HEK293T (cell line): ENCODE measurements around the gene CHM.

Source experiments
- BHLHE40 ChIP-seq: fragments of 450-650 bp; IDR thresholded peaks from 2 replicates; pipeline ENCODE4 v1.6.1; 2016; ENCODE audit warnings: mild to moderate bottlenecking, moderate library complexity, borderline replicate concordance
- ELF4 ChIP-seq: fragments of 450-650 bp; IDR thresholded peaks from 2 replicates; pipeline ENCODE4 v1.6.1; 2017; ENCODE audit warnings: antibody characterized with exemption
- HDGF ChIP-seq: fragments of 450-650 bp; IDR thresholded peaks from 2 replicates; pipeline ENCODE4 v1.6.1; 2017; ENCODE audit warnings: antibody characterized with exemption, borderline replicate concordance
- NFRKB ChIP-seq: fragments of 450-650 bp; IDR thresholded peaks from 2 replicates; pipeline ENCODE4 v1.6.1; 2016; ENCODE audit warnings: mild to moderate bottlenecking, moderate library complexity

DNA sequence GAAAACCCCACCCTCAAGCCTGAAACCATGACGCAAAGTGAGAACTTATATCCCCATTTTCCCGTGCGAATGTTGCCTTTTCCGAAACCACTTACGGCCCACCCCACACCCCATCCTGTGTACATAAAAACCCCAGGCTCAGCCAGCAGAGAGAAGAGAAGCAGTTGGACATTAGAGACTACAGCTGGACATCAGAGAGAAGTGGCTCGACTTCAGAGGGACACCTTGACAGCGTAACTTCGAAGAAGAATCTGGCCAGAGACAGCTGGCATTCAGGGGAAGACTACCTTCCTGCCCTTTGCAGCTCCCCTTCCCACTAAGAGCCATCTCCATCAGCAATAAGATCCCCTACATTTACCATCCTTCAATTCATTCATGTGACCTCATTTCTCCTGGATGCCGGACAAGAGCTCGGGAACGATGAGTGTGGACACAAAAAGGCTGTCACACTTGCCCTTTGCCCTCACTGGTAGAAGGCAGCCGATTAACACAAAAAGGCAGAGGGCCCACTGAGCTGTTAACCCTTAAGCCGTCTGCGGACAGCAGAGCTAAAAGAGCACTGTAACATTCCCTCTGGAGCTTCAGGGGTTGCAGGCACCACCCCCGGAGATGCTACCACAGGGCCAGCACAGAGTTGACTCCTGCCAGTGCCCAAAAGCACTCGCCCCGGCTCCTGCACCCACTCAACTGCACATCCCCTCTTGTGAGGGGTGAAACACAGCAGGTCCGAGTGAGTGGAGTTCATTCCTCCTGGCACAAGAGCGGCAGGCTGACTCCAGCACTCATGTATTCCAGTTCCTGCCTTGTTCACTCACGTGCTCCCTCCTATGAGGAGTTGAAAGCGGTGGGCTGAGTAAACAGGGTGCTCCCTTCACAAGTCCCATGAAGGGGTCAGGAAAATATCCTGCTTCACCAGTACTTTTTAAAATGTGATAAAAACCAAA lies 7.5 kb downstream of the CHM start:
- TF ChIP-seq HDGF, result no peak
- no peak for TF ChIP-seq BHLHE40
- TF ChIP-seq ELF4, result no peak
- no peak for TF ChIP-seq NFRKB
